ENCODE measurements around the gene TBC1D17. TPM values are rescaled to one million over a fixed set of nuclear protein-coding genes. Genes with fewer than 3 reads are reported as not detected.

Gene TBC1D17
- total and polyA plus RNA-seq, 2 of the 13 experiments (the other 11 are each of a cell fraction or from before 2014, with no cell fraction given): 9.7 to 16.9 TPM

DNA sequence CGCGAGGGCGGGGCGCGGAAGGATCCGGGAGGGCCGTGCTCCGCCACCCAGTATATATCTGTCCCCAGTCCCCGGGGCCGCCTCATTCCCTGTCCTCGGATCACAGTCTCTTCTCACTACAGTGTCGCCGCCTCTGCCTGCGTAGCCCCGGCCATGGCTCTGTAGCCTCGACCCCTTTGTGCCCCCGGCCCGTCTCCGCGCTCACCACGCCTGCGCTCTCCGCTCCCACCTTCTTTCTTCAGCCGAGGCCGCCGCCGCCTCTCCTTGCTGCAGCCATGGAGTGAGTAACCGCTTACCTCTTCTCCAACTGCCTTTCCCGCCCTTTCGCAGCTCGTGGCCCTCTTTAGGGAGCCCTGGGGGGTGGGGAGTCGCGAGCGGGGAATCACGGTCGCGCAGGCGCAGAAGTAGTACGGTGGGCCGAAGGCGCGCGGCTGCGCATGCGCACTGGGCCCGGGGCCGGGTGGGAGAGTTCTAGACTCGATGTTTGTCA lies 51.7 kb downstream of the TBC1D17 start, which contains the start of the genes ATF5 and NUP62 (continued):
- TF ChIP-seq, protein P1, sequence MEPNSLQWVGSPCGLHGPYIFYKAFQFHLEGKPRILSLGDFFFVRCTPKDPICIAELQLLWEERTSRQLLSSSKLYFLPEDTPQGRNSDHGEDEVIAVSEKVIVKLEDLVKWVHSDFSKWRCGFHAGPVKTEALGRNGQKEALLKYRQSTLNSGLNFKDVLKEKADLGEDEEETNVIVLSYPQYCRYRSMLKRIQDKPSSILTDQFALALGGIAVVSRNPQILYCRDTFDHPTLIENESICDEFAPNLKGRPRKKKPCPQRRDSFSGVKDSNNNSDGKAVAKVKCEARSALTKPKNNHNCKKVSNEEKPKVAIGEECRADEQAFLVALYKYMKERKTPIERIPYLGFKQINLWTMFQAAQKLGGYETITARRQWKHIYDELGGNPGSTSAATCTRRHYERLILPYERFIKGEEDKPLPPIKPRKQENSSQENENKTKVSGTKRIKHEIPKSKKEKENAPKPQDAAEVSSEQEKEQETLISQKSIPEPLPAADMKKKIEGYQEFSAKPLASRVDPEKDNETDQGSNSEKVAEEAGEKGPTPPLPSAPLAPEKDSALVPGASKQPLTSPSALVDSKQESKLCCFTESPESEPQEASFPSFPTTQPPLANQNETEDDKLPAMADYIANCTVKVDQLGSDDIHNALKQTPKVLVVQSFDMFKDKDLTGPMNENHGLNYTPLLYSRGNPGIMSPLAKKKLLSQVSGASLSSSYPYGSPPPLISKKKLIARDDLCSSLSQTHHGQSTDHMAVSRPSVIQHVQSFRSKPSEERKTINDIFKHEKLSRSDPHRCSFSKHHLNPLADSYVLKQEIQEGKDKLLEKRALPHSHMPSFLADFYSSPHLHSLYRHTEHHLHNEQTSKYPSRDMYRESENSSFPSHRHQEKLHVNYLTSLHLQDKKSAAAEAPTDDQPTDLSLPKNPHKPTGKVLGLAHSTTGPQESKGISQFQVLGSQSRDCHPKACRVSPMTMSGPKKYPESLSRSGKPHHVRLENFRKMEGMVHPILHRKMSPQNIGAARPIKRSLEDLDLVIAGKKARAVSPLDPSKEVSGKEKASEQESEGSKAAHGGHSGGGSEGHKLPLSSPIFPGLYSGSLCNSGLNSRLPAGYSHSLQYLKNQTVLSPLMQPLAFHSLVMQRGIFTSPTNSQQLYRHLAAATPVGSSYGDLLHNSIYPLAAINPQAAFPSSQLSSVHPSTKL (CRISPR knock-in tag; IDR thresholded peaks at IDR 0.05): no peak
- no peak; the same call in 1 of the 2 replicates for TF ChIP-seq ZNF124 (CRISPR knock-in tag; IDR thresholded peaks at IDR 0.05)
- peak; percentile 66; the same call in 1 of the 2 replicates for TF ChIP-seq ZNF616 (CRISPR knock-in tag; IDR thresholded peaks at IDR 0.05; ENCODE audit: low read depth)
- no peak for TF ChIP-seq TRIM24 (CRISPR knock-in tag; IDR thresholded peaks at IDR 0.05)
- TF ChIP-seq ZNF567 (CRISPR knock-in tag; IDR thresholded peaks at IDR 0.05; ENCODE audit: borderline replicate concordance): peak; percentile 53; the same call in 1 of the 2 replicates
- TF ChIP-seq IKZF4 (CRISPR knock-in tag; IDR thresholded peaks at IDR 0.05; ENCODE audit: borderline replicate concordance, low read depth, not compliant biosample characterization): peak; percentile 90
- TF ChIP-seq ZNF263 (CRISPR knock-in tag; IDR thresholded peaks at IDR 0.05): peak; percentile 51
- TF ChIP-seq JUND (CRISPR knock-in tag; IDR thresholded peaks at IDR 0.05): no peak
- TF ChIP-seq CAMTA2 (CRISPR knock-in tag; IDR thresholded peaks at IDR 0.05; ENCODE audit: borderline replicate concordance): 0 out of 2 replicates have a peak, but pooled peaks have one; percentile 43
- TF ChIP-seq, protein P2, sequence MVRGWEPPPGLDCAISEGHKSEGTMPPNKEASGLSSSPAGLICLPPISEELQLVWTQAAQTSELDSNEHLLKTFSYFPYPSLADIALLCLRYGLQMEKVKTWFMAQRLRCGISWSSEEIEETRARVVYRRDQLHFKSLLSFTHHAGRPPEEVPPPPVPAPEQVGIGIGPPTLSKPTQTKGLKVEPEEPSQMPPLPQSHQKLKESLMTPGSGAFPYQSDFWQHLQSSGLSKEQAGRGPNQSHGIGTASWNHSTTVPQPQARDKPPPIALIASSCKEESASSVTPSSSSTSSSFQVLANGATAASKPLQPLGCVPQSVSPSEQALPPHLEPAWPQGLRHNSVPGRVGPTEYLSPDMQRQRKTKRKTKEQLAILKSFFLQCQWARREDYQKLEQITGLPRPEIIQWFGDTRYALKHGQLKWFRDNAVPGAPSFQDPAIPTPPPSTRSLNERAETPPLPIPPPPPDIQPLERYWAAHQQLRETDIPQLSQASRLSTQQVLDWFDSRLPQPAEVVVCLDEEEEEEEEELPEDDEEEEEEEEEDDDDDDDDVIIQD (CRISPR knock-in tag; IDR thresholded peaks at IDR 0.05; ENCODE audit: low read depth): peak; percentile 8; the same call in 1 of the 2 replicates
- TF ChIP-seq ZNF652 (CRISPR knock-in tag; IDR thresholded peaks at IDR 0.05; ENCODE audit: borderline replicate concordance, low read depth): 0 out of 2 replicates have a peak, but pooled peaks have one; percentile 12
- peak; percentile 51; the same call in 1 of the 2 replicates for TF ChIP-seq CBFB (CRISPR knock-in tag; IDR thresholded peaks at IDR 0.05)
- TF ChIP-seq SMAD1 (CRISPR knock-in tag; IDR thresholded peaks at IDR 0.05; ENCODE audit: borderline replicate concordance, low read depth): peak; percentile 83; the same call in 1 of the 2 replicates
- TF ChIP-seq ZFP90 (CRISPR knock-in tag; IDR thresholded peaks at IDR 0.05; ENCODE audit: borderline replicate concordance): 0 out of 2 replicates have a peak, but pooled peaks have one; percentile 95
- TF ChIP-seq ZNF83 (CRISPR knock-in tag; IDR thresholded peaks at IDR 0.05; ENCODE audit: borderline replicate concordance): peak; percentile 66; the same call in 1 of the 2 replicates
- peak; percentile 41 for TF ChIP-seq XRCC5 (optimal IDR thresholded peaks at IDR 0.05; ENCODE audit: low read length)
- no peak for TF ChIP-seq SMC3 (IDR thresholded peaks at IDR 0.05; ENCODE audit: low read length)
- TF ChIP-seq ZNF605 (CRISPR knock-in tag; IDR thresholded peaks at IDR 0.05): peak; percentile 94; the same call in 1 of the 2 replicates
- TF ChIP-seq ZNF709 (CRISPR knock-in tag; IDR thresholded peaks at IDR 0.05): peak; percentile 75
- no peak for TF ChIP-seq TCF7L2 (IDR thresholded peaks at IDR 0.05; ENCODE audit: low read depth, low read length)
- TF ChIP-seq, protein P3, sequence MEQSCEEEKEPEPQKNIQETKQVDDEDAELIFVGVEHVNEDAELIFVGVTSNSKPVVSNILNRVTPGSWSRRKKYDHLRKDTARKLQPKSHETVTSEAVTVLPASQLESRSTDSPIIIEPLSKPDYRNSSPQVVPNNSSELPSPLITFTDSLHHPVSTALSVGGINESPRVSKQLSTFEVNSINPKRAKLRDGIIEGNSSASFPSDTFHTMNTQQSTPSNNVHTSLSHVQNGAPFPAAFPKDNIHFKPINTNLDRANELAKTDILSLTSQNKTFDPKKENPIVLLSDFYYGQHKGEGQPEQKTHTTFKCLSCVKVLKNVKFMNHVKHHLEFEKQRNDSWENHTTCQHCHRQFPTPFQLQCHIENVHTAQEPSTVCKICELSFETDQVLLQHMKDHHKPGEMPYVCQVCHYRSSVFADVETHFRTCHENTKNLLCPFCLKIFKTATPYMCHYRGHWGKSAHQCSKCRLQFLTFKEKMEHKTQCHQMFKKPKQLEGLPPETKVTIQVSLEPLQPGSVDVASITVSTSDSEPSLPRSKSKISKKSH (CRISPR knock-in tag; IDR thresholded peaks at IDR 0.05; ENCODE audit: borderline replicate concordance): peak; percentile 16; the same call in 1 of the 2 replicates
- TF ChIP-seq PHF21A (CRISPR knock-in tag; IDR thresholded peaks at IDR 0.05): peak; percentile 53; the same call in 1 of the 2 replicates
- TF ChIP-seq CENPT (CRISPR knock-in tag; IDR thresholded peaks at IDR 0.05; ENCODE audit: low read depth): peak; percentile 22; the same call in 1 of the 2 replicates
- peak; percentile 92 for TF ChIP-seq ZNF670 (CRISPR knock-in tag; IDR thresholded peaks at IDR 0.05; ENCODE audit: borderline replicate concordance)
